Progenitor cell of endocrine pancreas (in vitro differentiated cells): ENCODE results near the gene GYPC. TPM values are rescaled to one million over a fixed set of nuclear protein-coding genes. Genes with fewer than 3 reads are reported as not detected.

Source experiments
- DNase-seq: peaks from one replicate; pipeline ENCODE4 v3.0.0; 2021; ENCODE audit warnings: low spot score; ENCODE audit not compliant: unreplicated experiment
- H3K27ac Mint-ChIP-seq: 2 replicates; pipeline ENCODE4 v1.8.0; 2021; ENCODE audit warnings: mild to moderate bottlenecking, moderate library complexity, mixed read lengths
- H3K27me3 Mint-ChIP-seq: 2 replicates; pipeline ENCODE4 v1.8.0; 2021; ENCODE audit warnings: mixed read lengths
- H3K36me3 Mint-ChIP-seq: 2 replicates; pipeline ENCODE4 v1.8.0; 2022; ENCODE audit warnings: mixed read lengths; ENCODE audit not compliant: insufficient read depth
- H3K4me1 Mint-ChIP-seq: 2 replicates; pipeline ENCODE4 v1.8.0; 2021; ENCODE audit warnings: low read depth, mixed read lengths
- H3K4me3 Mint-ChIP-seq: 2 replicates; pipeline ENCODE4 v1.8.0; 2021; ENCODE audit warnings: low read depth, mild to moderate bottlenecking, moderate library complexity, mixed read lengths
- H3K9me3 Mint-ChIP-seq: 2 replicates; pipeline ENCODE4 v1.8.0; 2021; ENCODE audit warnings: low read depth, mixed read lengths
- CTCF ChIP-seq: fragments of 200-600 bp; sonication (generic); IDR thresholded peaks from one replicate; pipeline ENCODE4 v1.5.0; 2021; ENCODE audit warnings: antibody characterized with exemption, mild to moderate bottlenecking; ENCODE audit not compliant: unreplicated experiment
- total RNA-seq: library from RNA; stranded (reverse); gene quantifications from 2 replicates; pipeline ENCODE4 v1.2.1, GENCODE V29; 2021

Gene GYPC
- total RNA-seq, 1 donor from 2014 or later, result 29.5 TPM

- no peak for DNase-seq
- no peak for TF ChIP-seq CTCF
- Mint-ChIP-seq H3K4me3 (no peak overlapping the region), H3K4me1 (peaks cover 2% of the 10 kb centered on the region), H3K36me3 (no peaks in the 10 kb centered on the region), H3K27ac (no peak overlapping the region), H3K27me3 (peaks cover 12% of the 10 kb centered on the region), H3K9me3 (peaks cover 6% of the 10 kb centered on the region)
These were observed 6.9 kb upstream of the GYPC start for GRCh38 chr2:126649101-126649500.

- H3K36me3 Mint-ChIP-seq, result no peaks in the 10 kb centered on the region
- no peak for TF ChIP-seq CTCF
- no peak overlapping the region for H3K4me3 Mint-ChIP-seq
- peaks cover 15% of the 10 kb centered on the region for H3K27me3 Mint-ChIP-seq
- no peak for DNase-seq
- no peak overlapping the region for H3K27ac Mint-ChIP-seq
- H3K9me3 Mint-ChIP-seq, result peaks cover 6% of the 10 kb centered on the region
- peaks cover 9% of the 10 kb centered on the region for H3K4me1 Mint-ChIP-seq
These were observed 5.0 kb upstream of the GYPC start for GRCh38 chr2:126650994-126651393.

- peaks cover 19% of the 10 kb centered on the region for H3K4me1 Mint-ChIP-seq
- TF ChIP-seq CTCF, result no peak
These were observed 3.6 kb upstream of the GYPC start for GRCh38 chr2:126652323-126652891.

GRCh38 chr2:126653109-126653508, 2.8 kb upstream of the GYPC start:
- H3K27ac Mint-ChIP-seq, result no peak overlapping the region
- no peak overlapping the region for H3K4me3 Mint-ChIP-seq
- no peak for DNase-seq
- peaks cover 12% of the 10 kb centered on the region for H3K27me3 Mint-ChIP-seq
- no peaks in the 10 kb centered on the region for H3K36me3 Mint-ChIP-seq
- peaks cover 26% of the 10 kb centered on the region for H3K4me1 Mint-ChIP-seq
- TF ChIP-seq CTCF, result no peak
- peaks cover 6% of the 10 kb centered on the region for H3K9me3 Mint-ChIP-seq

More at GRCh38 chr2:126652323-126652891, 3.6 kb upstream of the GYPC start:
- Mint-ChIP-seq H3K4me3 (no peak overlapping the region), H3K9me3 (peaks cover 6% of the 10 kb centered on the region), H3K27ac (no peak overlapping the region), H3K27me3 (peaks cover 12% of the 10 kb centered on the region), H3K36me3 (no peaks in the 10 kb centered on the region)
- DNase-seq, result no peak

- no peak for TF ChIP-seq CTCF
- Mint-ChIP-seq H3K27ac (no peak overlapping the region), H3K36me3 (no peaks in the 10 kb centered on the region), H3K27me3 (peaks cover 12% of the 10 kb centered on the region), H3K9me3 (peaks cover 6% of the 10 kb centered on the region), H3K4me1 (peaks cover 31% of the 10 kb centered on the region), H3K4me3 (no peak overlapping the region)
- no peak for DNase-seq
These were observed 2.2 kb upstream of the GYPC start for GRCh38 chr2:126653761-126654160.
